ENCODE measurements around the gene CNOT6L.

Gene CNOT6L

DNA sequence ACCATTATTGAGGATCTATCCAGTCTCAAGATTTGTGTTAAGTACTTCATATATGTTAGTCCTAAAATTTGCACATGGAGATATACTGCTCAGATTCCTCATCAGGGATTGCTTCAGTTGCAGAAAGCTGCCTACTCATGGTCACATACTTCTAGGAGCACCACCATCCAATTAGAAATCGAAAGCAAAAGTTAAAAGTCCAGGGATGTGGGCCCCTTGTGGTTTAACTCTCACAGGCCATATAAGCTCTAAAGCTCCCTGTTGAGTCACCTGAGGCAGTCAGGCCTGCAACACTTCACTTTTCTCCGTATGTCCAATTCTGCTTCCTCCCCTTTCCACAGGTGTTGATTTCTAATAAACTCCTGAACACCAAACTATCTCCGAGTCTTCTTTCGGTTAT is 84.2 kb downstream of the CNOT6L start:
- TF ChIP-seq EZH2phosphoT487 (IDR thresholded peaks at IDR 0.05; ENCODE audit: borderline replicate concordance) = no peak
- TF ChIP-seq, protein P1, sequence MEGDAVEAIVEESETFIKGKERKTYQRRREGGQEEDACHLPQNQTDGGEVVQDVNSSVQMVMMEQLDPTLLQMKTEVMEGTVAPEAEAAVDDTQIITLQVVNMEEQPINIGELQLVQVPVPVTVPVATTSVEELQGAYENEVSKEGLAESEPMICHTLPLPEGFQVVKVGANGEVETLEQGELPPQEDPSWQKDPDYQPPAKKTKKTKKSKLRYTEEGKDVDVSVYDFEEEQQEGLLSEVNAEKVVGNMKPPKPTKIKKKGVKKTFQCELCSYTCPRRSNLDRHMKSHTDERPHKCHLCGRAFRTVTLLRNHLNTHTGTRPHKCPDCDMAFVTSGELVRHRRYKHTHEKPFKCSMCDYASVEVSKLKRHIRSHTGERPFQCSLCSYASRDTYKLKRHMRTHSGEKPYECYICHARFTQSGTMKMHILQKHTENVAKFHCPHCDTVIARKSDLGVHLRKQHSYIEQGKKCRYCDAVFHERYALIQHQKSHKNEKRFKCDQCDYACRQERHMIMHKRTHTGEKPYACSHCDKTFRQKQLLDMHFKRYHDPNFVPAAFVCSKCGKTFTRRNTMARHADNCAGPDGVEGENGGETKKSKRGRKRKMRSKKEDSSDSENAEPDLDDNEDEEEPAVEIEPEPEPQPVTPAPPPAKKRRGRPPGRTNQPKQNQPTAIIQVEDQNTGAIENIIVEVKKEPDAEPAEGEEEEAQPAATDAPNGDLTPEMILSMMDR (conservative IDR thresholded peaks at IDR 0.05; ENCODE audit: low read length) = 0 out of 2 replicates have a peak, but pooled peaks have one; percentile 13
- no peaks in the 10 kb centered on the region for H3K9me3 ChIP-seq (ENCODE audit: insufficient read depth, low read depth, low read length)

GRCh38 chr4:77731656-77732055 is 87.5 kb downstream of the CNOT6L start:
- no peak overlapping the region for H2AFZ ChIP-seq (ENCODE audit: low read length)
- peaks cover 46% of the 10 kb centered on the region; the same call in 1 of the 2 replicates for H3K36me3 ChIP-seq (ENCODE audit: insufficient read depth, low read length)
- H3K4me1 ChIP-seq (ENCODE audit: insufficient read depth, low read length, poor library complexity, severe bottlenecking) = peaks cover 28% of the 10 kb centered on the region
- TF ChIP-seq, protein P1 (conservative IDR thresholded peaks at IDR 0.05; ENCODE audit: low read length) = no peak
- no peak for TF ChIP-seq EZH2phosphoT487 (IDR thresholded peaks at IDR 0.05; ENCODE audit: borderline replicate concordance)
- H3K9ac ChIP-seq (ENCODE audit: low read depth, low read length, poor library complexity, severe bottlenecking) = no peak overlapping the region
- no peaks in the 10 kb centered on the region for H3K9me2 ChIP-seq (replicated peaks; ENCODE audit: low read depth, low read length)
- no peaks in the 10 kb centered on the region for H3K9me3 ChIP-seq (ENCODE audit: insufficient read depth, low read depth, low read length)
- no peaks in the 10 kb centered on the region for H3F3A ChIP-seq (ENCODE audit: low read depth)
- H3K4me2 ChIP-seq (ENCODE audit: low read depth, low read length, poor library complexity, severe bottlenecking) = no peak overlapping the region
- H3K79me2 ChIP-seq (ENCODE audit: insufficient read depth, low read length) = peaks cover 9% of the 10 kb centered on the region
- H3K27me3 ChIP-seq (ENCODE audit: insufficient read depth, low read length, poor library complexity, severe bottlenecking) = no peaks in the 10 kb centered on the region
- no peaks in the 10 kb centered on the region for H4K20me1 ChIP-seq (ENCODE audit: insufficient read depth, low read length, poor library complexity, severe bottlenecking)
- H3K4me3 ChIP-seq (ENCODE audit: low read length, poor library complexity, severe bottlenecking) = no peak overlapping the region

More for the DNA sequence above, 84.2 kb downstream of the CNOT6L start:
- H3K4me2 ChIP-seq (ENCODE audit: low read depth, low read length, poor library complexity, severe bottlenecking) = peak overlapping the region; percentile 83
- H3K27me3 ChIP-seq (ENCODE audit: insufficient read depth, low read length, poor library complexity, severe bottlenecking) = no peaks in the 10 kb centered on the region
- peaks cover 41% of the 10 kb centered on the region; the same call in 1 of the 2 replicates for H3K36me3 ChIP-seq (ENCODE audit: insufficient read depth, low read length)
- H3K4me3 ChIP-seq (ENCODE audit: low read length, poor library complexity, severe bottlenecking) = peak overlapping the region; percentile 66
- H3K9me2 ChIP-seq (replicated peaks; ENCODE audit: low read depth, low read length) = no peaks in the 10 kb centered on the region
- H3K4me1 ChIP-seq (ENCODE audit: insufficient read depth, low read length, poor library complexity, severe bottlenecking) = peaks cover 28% of the 10 kb centered on the region
- no peaks in the 10 kb centered on the region for H4K20me1 ChIP-seq (ENCODE audit: insufficient read depth, low read length, poor library complexity, severe bottlenecking)
- H3K79me2 ChIP-seq (ENCODE audit: insufficient read depth, low read length) = peaks cover 9% of the 10 kb centered on the region
- no peak overlapping the region for H2AFZ ChIP-seq (ENCODE audit: low read length)
- no peaks in the 10 kb centered on the region for H3F3A ChIP-seq (ENCODE audit: low read depth)
- H3K9ac ChIP-seq (ENCODE audit: low read depth, low read length, poor library complexity, severe bottlenecking) = peak overlapping the region; percentile 64

DNA sequence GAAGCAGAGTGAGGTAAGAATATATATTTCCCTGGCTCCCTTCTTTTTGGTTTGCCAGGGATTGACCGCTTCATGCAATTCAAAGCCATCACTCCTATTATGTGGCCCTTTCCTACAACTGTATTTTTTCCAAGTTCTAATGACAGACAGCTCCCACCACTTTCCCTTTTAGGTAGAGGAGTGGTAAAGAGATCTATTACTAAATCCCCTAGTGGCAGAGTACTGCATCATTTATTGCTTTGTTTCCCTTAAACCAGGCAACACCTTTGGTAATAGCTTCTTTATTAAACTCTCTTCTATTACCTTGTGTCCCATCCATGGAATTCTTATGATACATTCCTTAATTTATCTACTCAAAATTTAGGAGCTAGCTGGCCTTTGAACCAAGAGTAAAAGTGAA is 90.7 kb downstream of the CNOT6L start:
- TF ChIP-seq, protein P1 (conservative IDR thresholded peaks at IDR 0.05; ENCODE audit: low read length) = peak; percentile 23
- no peak for TF ChIP-seq EZH2phosphoT487 (IDR thresholded peaks at IDR 0.05; ENCODE audit: borderline replicate concordance)
- peaks cover 76% of the 10 kb centered on the region; the same call in 1 of the 2 replicates for H3K36me3 ChIP-seq (ENCODE audit: insufficient read depth, low read length)
- H3K4me2 ChIP-seq (ENCODE audit: low read depth, low read length, poor library complexity, severe bottlenecking) = no peak overlapping the region
- H3K27me3 ChIP-seq (ENCODE audit: insufficient read depth, low read length, poor library complexity, severe bottlenecking) = no peaks in the 10 kb centered on the region
- no peaks in the 10 kb centered on the region for H3K9me2 ChIP-seq (replicated peaks; ENCODE audit: low read depth, low read length)
- H3K4me3 ChIP-seq (ENCODE audit: low read length, poor library complexity, severe bottlenecking) = no peak overlapping the region
- no peaks in the 10 kb centered on the region for H3K9me3 ChIP-seq (ENCODE audit: insufficient read depth, low read depth, low read length)
- no peak overlapping the region for H2AFZ ChIP-seq (ENCODE audit: low read length)
- no peaks in the 10 kb centered on the region for H4K20me1 ChIP-seq (ENCODE audit: insufficient read depth, low read length, poor library complexity, severe bottlenecking)
- H3K4me1 ChIP-seq (ENCODE audit: insufficient read depth, low read length, poor library complexity, severe bottlenecking) = no peaks in the 10 kb centered on the region
- H3F3A ChIP-seq (ENCODE audit: low read depth) = no peaks in the 10 kb centered on the region
- H3K9ac ChIP-seq (ENCODE audit: low read depth, low read length, poor library complexity, severe bottlenecking) = no peak overlapping the region
- no peaks in the 10 kb centered on the region for H3K79me2 ChIP-seq (ENCODE audit: insufficient read depth, low read length)

All from Loucy (cell line).